HCT116 (cell line): ENCODE measurements around the gene TEAD1.

ENCODE experiments used
- EZH2 ChIP-seq: fragments of 200-600 bp; sonication (generic); IDR thresholded peaks from 2 replicates; pipeline ENCODE4 v1.6.1; 2017; ENCODE audit warnings: antibody characterized with exemption, mixed run types
- JUND ChIP-seq: IDR thresholded peaks from 2 replicates; pipeline ENCODE4 v1.6.1; 2012
- ZFX ChIP-seq: fragments of 450-650 bp; IDR thresholded peaks from 2 replicates; pipeline ENCODE4 v1.6.1; 2017
- TF ChIP-seq, protein P1 (sequence below), 3 experiments: fragments of 200-600 bp in 1 of 3; sonication (generic) in 1 of 3; IDR thresholded peaks in 2 of 3; conservative IDR thresholded peaks in 1 of 3; 2 replicates each; pipeline ENCODE4 v1.5.1; 2012 to 2017; ENCODE audit warnings: low read depth in 2 of 3, low read length in 2 of 3, antibody characterized with exemption in 1 of 3, borderline replicate concordance in 1 of 3, control low read depth in 1 of 3, mild to moderate bottlenecking in 1 of 3, mixed read lengths in 1 of 3, mixed run types in 1 of 3, moderate library complexity in 1 of 3; ENCODE audit not compliant: insufficient read depth in 1 of 3
- TF ChIP-seq, protein P2 (sequence below): IDR thresholded peaks from 2 replicates; pipeline ENCODE4 v1.6.1; 2012
- TF ChIP-seq, protein P3 (sequence below): IDR thresholded peaks from 2 replicates; pipeline ENCODE4 v1.6.1; 2011; ENCODE audit warnings: mild to moderate bottlenecking, low read length, moderate library complexity; ENCODE audit not compliant: insufficient replicate concordance; ENCODE audit errors: extremely low read depth

DNA sequence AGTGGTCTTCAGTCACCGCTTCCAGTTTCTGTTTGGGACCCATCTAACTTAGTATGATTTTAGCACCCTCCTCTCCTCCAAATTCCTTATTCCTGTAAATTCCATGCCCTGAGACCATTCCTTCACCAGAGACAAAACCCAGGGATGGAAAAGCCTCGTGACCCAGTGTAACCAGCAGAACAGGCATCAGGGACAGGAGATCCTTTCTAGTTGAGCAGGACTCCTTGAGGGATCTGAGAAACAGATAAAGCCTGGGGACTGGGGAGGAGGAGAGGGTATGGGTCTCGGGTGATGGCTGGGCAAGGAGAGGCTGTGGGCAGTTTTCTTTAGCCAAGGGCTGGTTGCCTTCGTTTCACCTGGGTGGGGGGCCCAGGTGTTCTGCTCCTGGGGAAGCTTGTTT lies 40.9 kb downstream of the TEAD1 start:
- TF ChIP-seq, protein P1, sequence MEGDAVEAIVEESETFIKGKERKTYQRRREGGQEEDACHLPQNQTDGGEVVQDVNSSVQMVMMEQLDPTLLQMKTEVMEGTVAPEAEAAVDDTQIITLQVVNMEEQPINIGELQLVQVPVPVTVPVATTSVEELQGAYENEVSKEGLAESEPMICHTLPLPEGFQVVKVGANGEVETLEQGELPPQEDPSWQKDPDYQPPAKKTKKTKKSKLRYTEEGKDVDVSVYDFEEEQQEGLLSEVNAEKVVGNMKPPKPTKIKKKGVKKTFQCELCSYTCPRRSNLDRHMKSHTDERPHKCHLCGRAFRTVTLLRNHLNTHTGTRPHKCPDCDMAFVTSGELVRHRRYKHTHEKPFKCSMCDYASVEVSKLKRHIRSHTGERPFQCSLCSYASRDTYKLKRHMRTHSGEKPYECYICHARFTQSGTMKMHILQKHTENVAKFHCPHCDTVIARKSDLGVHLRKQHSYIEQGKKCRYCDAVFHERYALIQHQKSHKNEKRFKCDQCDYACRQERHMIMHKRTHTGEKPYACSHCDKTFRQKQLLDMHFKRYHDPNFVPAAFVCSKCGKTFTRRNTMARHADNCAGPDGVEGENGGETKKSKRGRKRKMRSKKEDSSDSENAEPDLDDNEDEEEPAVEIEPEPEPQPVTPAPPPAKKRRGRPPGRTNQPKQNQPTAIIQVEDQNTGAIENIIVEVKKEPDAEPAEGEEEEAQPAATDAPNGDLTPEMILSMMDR (IDR thresholded peaks at IDR 0.05 in 2 of 3, conservative IDR thresholded peaks at IDR 0.05 in 1 of 3; ENCODE audit: borderline replicate concordance in 1 of 3, insufficient read depth in 1 of 3, low read depth in 2 of 3, low read length in 2 of 3) = no peak
- TF ChIP-seq ZFX (no peak), EZH2 (no peak), JUND (no peak)
- TF ChIP-seq, protein P2, sequence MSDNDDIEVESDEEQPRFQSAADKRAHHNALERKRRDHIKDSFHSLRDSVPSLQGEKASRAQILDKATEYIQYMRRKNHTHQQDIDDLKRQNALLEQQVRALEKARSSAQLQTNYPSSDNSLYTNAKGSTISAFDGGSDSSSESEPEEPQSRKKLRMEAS = no peak
- TF ChIP-seq, protein P3, sequence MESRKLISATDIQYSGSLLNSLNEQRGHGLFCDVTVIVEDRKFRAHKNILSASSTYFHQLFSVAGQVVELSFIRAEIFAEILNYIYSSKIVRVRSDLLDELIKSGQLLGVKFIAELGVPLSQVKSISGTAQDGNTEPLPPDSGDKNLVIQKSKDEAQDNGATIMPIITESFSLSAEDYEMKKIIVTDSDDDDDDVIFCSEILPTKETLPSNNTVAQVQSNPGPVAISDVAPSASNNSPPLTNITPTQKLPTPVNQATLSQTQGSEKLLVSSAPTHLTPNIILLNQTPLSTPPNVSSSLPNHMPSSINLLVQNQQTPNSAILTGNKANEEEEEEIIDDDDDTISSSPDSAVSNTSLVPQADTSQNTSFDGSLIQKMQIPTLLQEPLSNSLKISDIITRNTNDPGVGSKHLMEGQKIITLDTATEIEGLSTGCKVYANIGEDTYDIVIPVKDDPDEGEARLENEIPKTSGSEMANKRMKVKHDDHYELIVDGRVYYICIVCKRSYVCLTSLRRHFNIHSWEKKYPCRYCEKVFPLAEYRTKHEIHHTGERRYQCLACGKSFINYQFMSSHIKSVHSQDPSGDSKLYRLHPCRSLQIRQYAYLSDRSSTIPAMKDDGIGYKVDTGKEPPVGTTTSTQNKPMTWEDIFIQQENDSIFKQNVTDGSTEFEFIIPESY = no peak
